Measurements from ENCODE around the gene SLC38A1. TPM values are rescaled to one million over a fixed set of nuclear protein-coding genes. Genes with fewer than 3 reads are reported as not detected.
"Not testable (repeated sequence)": the region's sequence is repeated elsewhere in the genome, so short reads cannot be mapped to it uniquely, and the experiment has no call there.

The SLC38A1 gene
- total RNA-seq, 1 donor from 2014 or later, result 58.5 TPM

GRCh38 chr12:46299851-46300250 lies 31.0 kb upstream of the SLC38A1 start:
- H3K4me3 ChIP-seq, result no peak overlapping the region
- H3K4me1 ChIP-seq, result no peaks in the 10 kb centered on the region
- DNase-seq (no peak), ATAC-seq (no peak)
- H3K9me3 ChIP-seq, result no peaks in the 10 kb centered on the region
- H3K27ac ChIP-seq, result no peak overlapping the region
- intact Hi-C loops (cut with DNase I), result no loop called here
- no peak for TF ChIP-seq CTCF (IDR thresholded peaks at IDR 0.05)
- no peaks in the 10 kb centered on the region for H3K36me3 ChIP-seq
- H3K27me3 ChIP-seq, result no peaks in the 10 kb centered on the region

- ATAC-seq, result no peak
- intact Hi-C loops (cut with DNase I), result no loop called here
- H3K4me3 ChIP-seq, result no peak overlapping the region
- no peaks in the 10 kb centered on the region for H3K36me3 ChIP-seq
- DNase-seq, result no peak
- H3K4me1 ChIP-seq, result no peaks in the 10 kb centered on the region
- H3K27me3 ChIP-seq, result no peaks in the 10 kb centered on the region
- no peak for TF ChIP-seq CTCF (IDR thresholded peaks at IDR 0.05)
- H3K27ac ChIP-seq, result no peak overlapping the region
- H3K9me3 ChIP-seq, result no peaks in the 10 kb centered on the region
Observed at GRCh38 chr12:46298261-46298660, 29.4 kb upstream of the SLC38A1 start.

GRCh38 chr12:46296822-46297221 lies 28.0 kb upstream of the SLC38A1 start:
- H3K27ac ChIP-seq, result no peak overlapping the region
- no peaks in the 10 kb centered on the region for H3K36me3 ChIP-seq
- no peaks in the 10 kb centered on the region for H3K9me3 ChIP-seq
- H3K27me3 ChIP-seq, result no peaks in the 10 kb centered on the region
- ATAC-seq (no peak), DNase-seq (no peak)
- TF ChIP-seq CTCF (IDR thresholded peaks at IDR 0.05), result no peak
- no peak overlapping the region for H3K4me3 ChIP-seq
- no peaks in the 10 kb centered on the region for H3K4me1 ChIP-seq
- intact Hi-C loops (cut with DNase I), result no loop called here

- intact Hi-C loops (cut with DNase I), result no loop called here
- Histone ChIP-seq H3K36me3 (no peaks in the 10 kb centered on the region), H3K4me1 (no peaks in the 10 kb centered on the region), H3K9me3 (no peaks in the 10 kb centered on the region), H3K27me3 (no peaks in the 10 kb centered on the region), H3K27ac (no peak overlapping the region), H3K4me3 (no peak overlapping the region)
- ATAC-seq (no peak), DNase-seq (no peak)
- peak; percentile 17 for TF ChIP-seq CTCF (IDR thresholded peaks at IDR 0.05)
Observed at GRCh38 chr12:46292754-46293402, 24.0 kb upstream of the SLC38A1 start.

GRCh38 chr12:46291953-46292352 lies 23.1 kb upstream of the SLC38A1 start:
- H3K4me3 ChIP-seq; ATAC-seq; H3K4me1 ChIP-seq; H3K27ac ChIP-seq; H3K36me3 ChIP-seq; H3K27me3 ChIP-seq; H3K9me3 ChIP-seq; intact Hi-C loops (cut with DNase I); DNase-seq: not testable (repeated sequence)

- DNase-seq; H3K27ac ChIP-seq; H3K27me3 ChIP-seq; H3K4me3 ChIP-seq; ATAC-seq; H3K4me1 ChIP-seq; H3K36me3 ChIP-seq; intact Hi-C loops (cut with DNase I): not testable (repeated sequence)
- H3K9me3 ChIP-seq, result peaks cover 15% of the 10 kb centered on the region
Observed at GRCh38 chr12:46285177-46285576, 16.3 kb upstream of the SLC38A1 start.

- no peak for DNase-seq
- H3K27ac ChIP-seq, result no peak overlapping the region
- no peaks in the 10 kb centered on the region for H3K27me3 ChIP-seq
- no peaks in the 10 kb centered on the region for H3K4me1 ChIP-seq
- intact Hi-C loops (cut with DNase I), result no loop called here
- ATAC-seq, result no peak
- H3K4me3 ChIP-seq, result no peak overlapping the region
- TF ChIP-seq CTCF (IDR thresholded peaks at IDR 0.05), result no peak
- no peaks in the 10 kb centered on the region for H3K36me3 ChIP-seq
- H3K9me3 ChIP-seq, result peaks cover 15% of the 10 kb centered on the region
Observed at GRCh38 chr12:46282829-46283228, 14.0 kb upstream of the SLC38A1 start.
